Measurements from ENCODE around the gene SLC34A2. TPM values are rescaled to one million over a fixed set of nuclear protein-coding genes. Genes with fewer than 3 reads are reported as not detected.

The SLC34A2 gene
- total RNA-seq, 2 donors from 2014 or later, result 4.2 to 6.4 TPM

DNA sequence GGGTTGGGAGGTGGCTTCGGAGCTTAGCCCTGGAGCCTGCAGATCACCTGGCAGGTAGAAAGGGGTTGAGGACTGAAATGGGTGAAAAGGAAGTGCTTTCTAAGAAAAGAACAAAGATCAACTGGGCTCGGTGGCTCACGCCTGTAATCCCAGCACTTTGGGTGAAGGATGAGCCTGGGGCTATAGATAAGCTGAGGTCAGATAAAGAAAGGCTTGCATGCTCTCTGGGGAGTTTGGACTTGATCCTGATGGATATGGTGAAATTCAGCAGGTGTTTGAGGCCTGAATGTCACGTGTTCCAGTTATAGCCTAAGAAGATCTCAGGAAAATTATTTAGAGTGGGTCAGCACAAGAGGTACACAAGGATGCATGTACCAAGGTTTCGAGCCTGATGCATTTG, 40.8 kb downstream of the SLC34A2 start:
- H3K27ac ChIP-seq (ENCODE audit: low read depth, low read length), result no peak overlapping the region
- H3K36me3 ChIP-seq (ENCODE audit: control insufficient read depth, insufficient read depth, low read length), result no peaks in the 10 kb centered on the region
- peaks cover 8% of the 10 kb centered on the region for H3K27me3 ChIP-seq (ENCODE audit: control insufficient read depth, insufficient read depth, low read length, poor library complexity, severe bottlenecking)
- DNase-seq, result peak; percentile 59
- Mint-ChIP-seq H3K4me3 (no peak overlapping the region), H3K36me3 (ENCODE audit: low read depth) (no peaks in the 10 kb centered on the region), H3K4me1 (peaks cover 16% of the 10 kb centered on the region), H3K27me3 (ENCODE audit: insufficient read depth) (peaks cover 43% of the 10 kb centered on the region), H3K27ac (no peak overlapping the region), H3K9me3 (peaks cover 35% of the 10 kb centered on the region)
- H3K9ac ChIP-seq (ENCODE audit: extremely low read depth, low read length, poor library complexity, severe bottlenecking), result no peak overlapping the region
- WGBS, 2 experiments (ENCODE audit: insufficient coverage in 1 of 2, insufficient read length in 1 of 2), result 59 to 88% methylated on average over 4 to 5 of the region's 5 CpGs
- no peaks in the 10 kb centered on the region for H3K4me1 ChIP-seq (ENCODE audit: control insufficient read depth, insufficient read depth, low read length)
- TF ChIP-seq CTCF (conservative IDR thresholded peaks at IDR 0.05), result no peak
- no peak overlapping the region for H3K4me3 ChIP-seq (ENCODE audit: low read length)
- H3K9me3 ChIP-seq (ENCODE audit: control insufficient read depth, low read length), result peaks cover 51% of the 10 kb centered on the region

- H3K27me3 Mint-ChIP-seq (ENCODE audit: insufficient read depth), result peaks cover 46% of the 10 kb centered on the region
- no peak overlapping the region for H3K4me3 Mint-ChIP-seq
- H3K9me3 Mint-ChIP-seq, result peaks cover 28% of the 10 kb centered on the region
- WGBS, 2 experiments (ENCODE audit: insufficient coverage in 1 of 2, insufficient read length in 1 of 2), result 75 to 78% methylated on average over 1 to 4 of the region's 5 CpGs
- H3K4me1 Mint-ChIP-seq, result peaks cover 16% of the 10 kb centered on the region
- no peaks in the 10 kb centered on the region for H3K36me3 Mint-ChIP-seq (ENCODE audit: low read depth)
- Histone ChIP-seq H3K36me3 (ENCODE audit: control insufficient read depth, insufficient read depth, low read length) (no peaks in the 10 kb centered on the region), H3K4me1 (ENCODE audit: control insufficient read depth, insufficient read depth, low read length) (no peaks in the 10 kb centered on the region), H3K27me3 (ENCODE audit: control insufficient read depth, insufficient read depth, low read length, poor library complexity, severe bottlenecking) (peaks cover 9% of the 10 kb centered on the region), H3K9me3 (ENCODE audit: control insufficient read depth, low read length) (peaks cover 41% of the 10 kb centered on the region), H3K4me3 (ENCODE audit: low read length) (no peak overlapping the region), H3K27ac (ENCODE audit: low read depth, low read length) (no peak overlapping the region), H3K9ac (ENCODE audit: extremely low read depth, low read length, poor library complexity, severe bottlenecking) (no peak overlapping the region)
- no peak overlapping the region for H3K27ac Mint-ChIP-seq
- no peak for DNase-seq
- no peak for TF ChIP-seq CTCF (conservative IDR thresholded peaks at IDR 0.05)
Measured at GRCh38 chr4:25697516-25697915, 41.9 kb downstream of the SLC34A2 start.

- Histone ChIP-seq H3K4me1 (ENCODE audit: control insufficient read depth, insufficient read depth, low read length) (no peaks in the 10 kb centered on the region), H3K9me3 (ENCODE audit: control insufficient read depth, low read length) (peaks cover 27% of the 10 kb centered on the region), H3K36me3 (ENCODE audit: control insufficient read depth, insufficient read depth, low read length) (no peaks in the 10 kb centered on the region), H3K9ac (ENCODE audit: extremely low read depth, low read length, poor library complexity, severe bottlenecking) (no peak overlapping the region), H3K27ac (ENCODE audit: low read depth, low read length) (no peak overlapping the region), H3K27me3 (ENCODE audit: control insufficient read depth, insufficient read depth, low read length, poor library complexity, severe bottlenecking) (peaks cover 20% of the 10 kb centered on the region), H3K4me3 (ENCODE audit: low read length) (no peak overlapping the region)
- peaks cover 9% of the 10 kb centered on the region for H3K4me1 Mint-ChIP-seq
- H3K27me3 Mint-ChIP-seq (ENCODE audit: insufficient read depth), result peaks cover 46% of the 10 kb centered on the region
- no peak overlapping the region for H3K4me3 Mint-ChIP-seq
- no peaks in the 10 kb centered on the region for H3K36me3 Mint-ChIP-seq (ENCODE audit: low read depth)
- 82 to 96% methylated on average over 4 of the region's 4 CpGs for WGBS, 2 experiments (ENCODE audit: insufficient coverage in 1 of 2, insufficient read length in 1 of 2)
- no peak for DNase-seq
- H3K9me3 Mint-ChIP-seq, result peaks cover 19% of the 10 kb centered on the region
- no peak for TF ChIP-seq CTCF (conservative IDR thresholded peaks at IDR 0.05)
- H3K27ac Mint-ChIP-seq, result no peak overlapping the region
Measured at GRCh38 chr4:25700661-25701060, 45.0 kb downstream of the SLC34A2 start.
